UCSD-AML1 (cell line): ENCODE results near the gene SH2B3.
"Not testable (repeated sequence)": the region's sequence is repeated elsewhere in the genome, so short reads cannot be mapped to it uniquely, and the experiment has no call there.

Experiments used
- DNase-seq: peaks from one replicate; lab custom pipeline; 2025; ENCODE audit not compliant: unreplicated experiment; lab: John Stamatoyannopoulos, UW

Gene SH2B3

DNA sequence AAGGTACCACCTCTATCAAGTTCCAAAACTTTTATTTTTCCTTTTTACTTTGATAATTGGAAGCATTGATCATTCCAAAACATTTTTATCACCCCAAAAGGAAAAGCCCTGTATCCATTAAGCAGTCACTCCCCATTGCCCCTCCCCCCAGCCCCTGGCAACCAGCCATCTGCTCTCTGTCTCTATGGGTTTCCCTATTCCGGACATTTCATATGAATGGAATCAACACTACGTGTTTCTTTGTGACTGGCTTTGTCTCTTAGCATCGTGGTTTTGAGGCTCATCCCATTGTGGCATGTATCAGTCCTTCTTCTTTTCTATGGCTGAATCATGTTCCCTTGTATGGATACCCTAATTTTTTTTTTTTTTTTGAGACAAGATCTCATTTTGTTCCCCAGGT is 18.8 kb upstream of the SH2B3 start:
- DNase-seq: no peak

DNA sequence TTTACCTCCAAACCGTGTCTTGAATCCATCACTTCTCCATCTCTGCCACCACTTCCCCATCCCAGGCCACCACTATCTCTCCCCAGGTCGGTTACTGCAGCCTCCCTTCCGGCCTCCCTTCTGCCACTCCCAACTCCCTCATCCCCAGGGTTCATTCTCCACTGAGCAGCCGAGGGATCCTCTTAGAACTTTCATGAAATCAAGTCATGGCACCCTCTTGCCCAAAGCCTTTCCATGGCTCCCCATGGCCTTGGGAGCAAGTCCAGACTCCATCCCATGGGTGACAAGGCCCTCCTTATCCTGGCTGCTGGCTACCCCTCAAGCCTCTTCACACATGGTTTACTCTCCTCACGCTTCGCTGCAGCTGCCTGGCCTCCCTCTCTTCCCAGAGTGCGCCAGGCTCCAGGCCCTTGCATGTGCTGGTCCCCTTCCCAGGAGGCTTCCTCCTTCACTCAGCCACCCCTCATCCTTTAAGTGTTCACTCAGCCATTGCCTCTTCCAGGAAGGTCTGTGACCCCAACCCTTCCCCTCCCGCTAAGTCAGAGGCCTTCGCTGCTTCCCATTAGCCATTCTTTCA is 17.9 kb upstream of the SH2B3 start:
- no peak for DNase-seq

- no peak for DNase-seq
Measured at GRCh38 chr12:111389635-111390034, 16.1 kb upstream of the SH2B3 start.

- DNase-seq: no peak
Measured at GRCh38 chr12:111390910-111391309, 14.8 kb upstream of the SH2B3 start.

DNA sequence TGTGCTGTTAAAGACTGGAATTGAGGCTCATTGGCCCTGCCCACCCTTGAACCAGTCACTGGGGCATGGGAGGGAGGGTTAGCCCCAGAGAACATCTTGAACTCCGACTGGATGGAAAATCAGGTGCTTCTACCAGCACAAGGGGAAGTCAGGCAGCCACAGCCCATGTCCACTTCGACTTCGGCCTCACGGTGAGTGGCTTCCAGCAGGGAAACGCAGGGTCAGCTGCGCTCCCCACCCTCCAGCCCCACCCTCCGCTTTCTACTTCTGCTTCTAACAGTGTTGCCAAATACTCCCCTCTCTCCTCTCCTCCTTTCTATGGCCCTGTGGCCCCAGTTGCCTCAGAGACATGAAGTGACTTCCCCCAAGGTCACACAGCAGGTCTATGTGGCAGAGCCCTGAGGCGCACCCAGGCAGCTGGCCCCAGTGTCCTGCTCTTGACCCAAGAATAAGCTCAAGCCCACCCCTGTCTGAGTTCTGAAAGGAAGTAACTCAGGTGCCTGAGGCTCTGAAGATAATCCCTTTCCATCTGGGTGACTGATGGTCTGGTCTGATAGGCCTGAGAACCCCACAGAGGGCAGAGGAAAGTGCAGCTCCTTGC is 11.9 kb upstream of the SH2B3 start:
- peak; percentile 43 for DNase-seq

- no peak for DNase-seq
Measured at GRCh38 chr12:111394480-111394879, 11.2 kb upstream of the SH2B3 start.

DNA sequence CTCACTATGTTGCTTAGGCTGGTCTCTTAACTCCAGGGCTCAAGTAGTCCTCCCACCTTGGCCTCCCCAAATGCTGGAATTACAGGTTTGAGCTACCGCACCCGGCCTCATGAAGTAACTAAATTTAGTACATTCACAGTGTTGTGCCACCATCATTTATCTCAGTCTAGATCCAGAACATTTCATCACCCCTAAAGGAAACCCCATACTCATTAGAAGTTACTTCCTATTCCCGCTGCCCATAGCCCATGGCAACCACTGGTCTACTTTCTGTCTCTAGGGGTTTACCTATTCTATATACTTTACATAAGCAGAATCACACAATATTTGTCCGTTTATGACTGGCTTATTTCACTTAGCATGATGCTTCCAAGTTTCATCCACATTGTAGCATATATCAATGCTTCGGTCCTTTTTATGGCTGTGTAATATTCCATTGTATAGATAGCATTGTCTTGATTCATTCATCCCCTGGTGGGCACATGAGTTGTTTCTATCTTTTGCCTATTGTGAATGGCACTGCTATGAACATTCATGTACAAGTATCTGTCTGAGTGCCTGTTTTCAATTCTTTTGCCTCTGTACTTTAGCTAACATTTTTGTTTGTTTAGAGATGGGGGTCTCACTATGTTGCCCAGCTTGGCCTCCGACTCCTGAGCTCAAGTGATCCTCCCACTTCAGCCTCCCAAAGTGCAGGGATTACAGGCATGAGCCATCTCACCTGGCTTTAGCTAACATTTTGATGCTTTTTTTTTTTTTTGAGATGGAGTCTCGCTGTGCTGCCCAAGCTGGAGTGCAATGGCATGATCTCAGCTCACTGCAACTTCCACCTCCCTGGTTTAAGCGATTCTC is 10.2 kb upstream of the SH2B3 start:
- no peak for DNase-seq

GRCh38 chr12:111396271-111396670 is 9.5 kb upstream of the SH2B3 start:
- DNase-seq: not testable (repeated sequence)

- peak; percentile 89 for DNase-seq
Measured at GRCh38 chr12:111396726-111397445, 8.8 kb upstream of the SH2B3 start.

- DNase-seq: no peak
Measured at GRCh38 chr12:111398530-111398929, 7.2 kb upstream of the SH2B3 start.

GRCh38 chr12:111399741-111400404 is 5.8 kb upstream of the SH2B3 start:
- DNase-seq: not testable (repeated sequence)

- DNase-seq: no peak
Measured at GRCh38 chr12:111401167-111401605, 4.5 kb upstream of the SH2B3 start.

GRCh38 chr12:111402490-111402824 is 3.3 kb upstream of the SH2B3 start:
- not testable (repeated sequence) for DNase-seq

GRCh38 chr12:111404362-111405148 is 1.2 kb upstream of the SH2B3 start:
- DNase-seq: peak; percentile 78

DNA sequence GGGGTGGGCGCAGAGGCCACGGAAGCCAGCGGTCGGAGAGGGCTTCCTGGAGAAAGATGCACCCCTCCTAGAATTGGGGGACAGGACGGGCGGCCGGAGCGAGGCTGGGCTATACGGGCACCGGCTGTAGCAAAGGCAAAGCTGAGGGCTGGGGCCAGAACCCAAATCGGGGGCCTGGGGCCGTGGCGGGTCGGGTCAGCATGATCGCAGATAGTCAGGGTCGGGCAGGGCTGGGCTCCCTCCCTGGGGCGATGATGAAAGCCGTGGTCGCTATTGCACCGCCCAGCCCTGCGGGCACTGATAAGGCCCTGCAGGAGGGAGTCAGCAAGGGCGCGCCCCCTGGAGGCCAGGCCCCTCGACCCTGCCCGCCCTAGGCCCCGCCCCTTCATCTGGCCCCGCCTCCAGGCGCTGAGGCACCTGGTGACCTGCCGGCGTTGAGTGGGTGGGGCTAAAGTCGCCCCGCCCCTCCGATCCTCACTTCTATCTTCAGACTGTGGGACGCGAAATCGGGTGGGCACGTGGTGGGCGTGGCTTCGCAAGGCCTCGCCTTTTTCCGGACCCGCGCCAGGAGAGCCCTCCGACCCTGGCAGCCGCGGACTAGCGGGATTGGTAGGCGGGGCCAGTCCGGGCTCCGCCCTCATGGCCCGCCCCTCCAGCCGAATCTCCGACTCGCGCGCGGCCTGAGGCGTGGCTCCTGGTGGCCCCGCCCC is 419 bp upstream of the SH2B3 start:
- DNase-seq: peak; percentile 100

- DNase-seq: no peak
Measured at GRCh38 chr12:111406474-111407376, 1.0 kb downstream of the SH2B3 start.

DNA sequence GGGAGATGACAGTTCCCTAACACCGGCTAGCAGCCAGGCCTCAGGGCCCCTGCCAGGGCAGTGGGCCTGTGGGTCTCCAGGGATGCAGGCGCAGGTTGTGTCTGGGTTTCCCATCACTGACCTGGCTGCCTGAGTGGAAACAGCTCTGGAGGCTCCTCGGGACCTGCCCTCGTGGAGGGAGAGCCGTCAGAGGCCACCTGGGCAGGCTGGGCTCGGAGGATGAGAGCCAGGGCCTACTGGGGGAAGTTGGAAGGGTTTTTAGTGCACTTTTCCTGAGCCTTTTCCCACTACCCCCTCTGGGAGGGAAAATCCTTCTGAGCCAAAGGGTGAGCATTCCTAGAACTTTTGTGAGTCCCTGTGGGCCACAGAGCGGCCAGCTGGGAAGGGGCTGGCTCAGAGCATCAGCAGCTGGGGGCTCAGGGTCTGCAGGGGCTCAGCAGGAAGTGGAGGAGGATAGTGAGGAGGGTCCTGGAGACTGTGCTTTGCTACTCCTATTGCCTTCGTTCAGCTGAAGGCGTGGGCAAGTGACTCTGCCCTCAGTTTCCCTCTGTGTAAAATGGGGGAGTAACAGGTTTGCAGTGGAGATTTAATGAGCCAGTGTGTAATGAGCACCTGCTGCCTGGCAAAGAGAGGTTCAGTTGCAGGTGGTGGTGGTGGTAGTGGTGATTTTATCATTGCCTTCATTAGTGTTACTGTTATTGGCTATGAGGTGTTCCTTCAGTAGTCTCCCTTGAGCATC is 1.8 kb downstream of the SH2B3 start:
- no peak for DNase-seq

DNA sequence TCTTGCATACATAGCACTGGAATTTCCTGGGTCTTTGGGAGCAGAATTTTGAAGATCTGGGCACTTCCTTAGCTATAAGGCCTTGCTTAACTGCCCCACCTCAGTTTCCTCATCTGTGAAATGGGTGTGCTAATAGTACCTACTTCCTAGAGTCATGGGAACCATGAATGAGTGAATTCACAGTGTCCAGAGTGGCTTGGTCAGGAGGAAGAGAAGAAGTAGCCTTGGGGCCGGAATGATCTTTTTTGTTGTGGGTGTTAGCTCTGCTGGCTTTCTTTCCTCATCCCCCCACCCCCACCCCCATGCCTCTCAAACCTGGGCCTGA is 2.4 kb downstream of the SH2B3 start:
- DNase-seq: no peak
